Kidney epithelial cell (primary cell): ENCODE data around the gene CAMSAP2. TPM values are rescaled to one million over a fixed set of nuclear protein-coding genes. Genes with fewer than 3 reads are reported as not detected.

Experiments
- DNase-seq: peaks from one replicate; pipeline ENCODE4 v3.0.0-alpha.2; 2010; ENCODE audit warnings: low read depth
- H3K27me3 ChIP-seq: 2 replicates; pipeline ENCODE4 v1.6.0; 2011; ENCODE audit warnings: low read length; ENCODE audit not compliant: control insufficient read depth, insufficient read depth
- H3K36me3 ChIP-seq: 2 replicates; pipeline ENCODE4 v1.5.1; 2011; ENCODE audit warnings: low read length; ENCODE audit not compliant: control insufficient read depth, insufficient read depth
- H3K4me3 ChIP-seq: 2 replicates; pipeline ENCODE4 v1.5.1; 2011; ENCODE audit warnings: low read depth, mild to moderate bottlenecking, control low read depth, low read length
- total RNA-seq: library from RNA; depleted of rRNA; stranded (reverse); fragments of >200 nt; gene quantifications from 2 replicates; pipeline ENCODE4 v1.2.3, GENCODE V29; 2015
- TF ChIP-seq, protein P1 (sequence below): IDR thresholded peaks from 2 replicates; pipeline ENCODE4 v1.5.1; 2011; ENCODE audit warnings: mild to moderate bottlenecking, moderate library complexity, low read length, control low read depth, inconsistent platforms; ENCODE audit not compliant: insufficient read depth, poor library complexity, severe bottlenecking

Gene CAMSAP2, protein sequence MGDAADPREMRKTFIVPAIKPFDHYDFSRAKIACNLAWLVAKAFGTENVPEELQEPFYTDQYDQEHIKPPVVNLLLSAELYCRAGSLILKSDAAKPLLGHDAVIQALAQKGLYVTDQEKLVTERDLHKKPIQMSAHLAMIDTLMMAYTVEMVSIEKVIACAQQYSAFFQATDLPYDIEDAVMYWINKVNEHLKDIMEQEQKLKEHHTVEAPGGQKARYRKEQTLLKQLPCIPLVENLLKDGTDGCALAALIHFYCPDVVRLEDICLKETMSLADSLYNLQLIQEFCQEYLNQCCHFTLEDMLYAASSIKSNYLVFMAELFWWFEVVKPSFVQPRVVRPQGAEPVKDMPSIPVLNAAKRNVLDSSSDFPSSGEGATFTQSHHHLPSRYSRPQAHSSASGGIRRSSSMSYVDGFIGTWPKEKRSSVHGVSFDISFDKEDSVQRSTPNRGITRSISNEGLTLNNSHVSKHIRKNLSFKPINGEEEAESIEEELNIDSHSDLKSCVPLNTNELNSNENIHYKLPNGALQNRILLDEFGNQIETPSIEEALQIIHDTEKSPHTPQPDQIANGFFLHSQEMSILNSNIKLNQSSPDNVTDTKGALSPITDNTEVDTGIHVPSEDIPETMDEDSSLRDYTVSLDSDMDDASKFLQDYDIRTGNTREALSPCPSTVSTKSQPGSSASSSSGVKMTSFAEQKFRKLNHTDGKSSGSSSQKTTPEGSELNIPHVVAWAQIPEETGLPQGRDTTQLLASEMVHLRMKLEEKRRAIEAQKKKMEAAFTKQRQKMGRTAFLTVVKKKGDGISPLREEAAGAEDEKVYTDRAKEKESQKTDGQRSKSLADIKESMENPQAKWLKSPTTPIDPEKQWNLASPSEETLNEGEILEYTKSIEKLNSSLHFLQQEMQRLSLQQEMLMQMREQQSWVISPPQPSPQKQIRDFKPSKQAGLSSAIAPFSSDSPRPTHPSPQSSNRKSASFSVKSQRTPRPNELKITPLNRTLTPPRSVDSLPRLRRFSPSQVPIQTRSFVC (N-terminal part only)
- 31.9 TPM in 2 replicates for total RNA-seq

DNA sequence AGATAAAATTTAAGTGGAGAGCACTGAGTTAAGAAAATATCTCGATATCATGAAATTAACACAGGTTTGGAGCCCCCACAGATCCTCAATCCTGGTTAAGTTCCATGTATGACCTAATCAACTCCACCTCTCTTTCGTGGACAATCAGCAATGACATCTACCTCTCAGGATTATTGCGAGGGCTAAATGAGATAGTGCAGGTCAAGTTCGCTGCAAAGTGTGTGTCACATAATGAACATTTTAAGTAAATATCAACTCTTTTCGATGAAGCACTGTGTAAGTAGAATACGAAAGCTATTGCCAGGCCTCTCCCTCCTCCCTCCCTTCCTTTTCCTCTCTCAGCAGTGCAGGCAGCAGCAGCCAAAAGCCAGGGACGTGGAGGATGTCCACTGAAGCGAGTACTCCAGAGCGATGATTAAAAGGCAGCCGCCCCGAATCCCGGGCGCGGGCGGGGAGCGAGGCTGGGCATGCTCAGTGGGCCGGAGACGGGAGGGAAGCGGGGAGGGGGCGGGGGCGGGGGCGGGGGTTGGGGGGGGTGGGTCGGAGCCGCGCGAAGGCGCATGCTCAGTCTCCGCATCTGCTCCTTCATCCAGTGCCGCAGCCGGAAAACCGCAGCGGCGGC is at the start of gene CAMSAP2:
TSS of gene CAMSAP2 (plus strand) at position 567 of the 622 bp plus-strand sequence. CDS start 935 bp downstream, outside the sequence.
- Histone ChIP-seq H3K36me3 (no peaks in the 10 kb centered on the region), H3K27me3 (no peaks in the 10 kb centered on the region), H3K4me3 (peak within 1 kb of the TSS; percentile 100)
- DNase-seq, result peak; percentile 75
- TF ChIP-seq, protein P1, sequence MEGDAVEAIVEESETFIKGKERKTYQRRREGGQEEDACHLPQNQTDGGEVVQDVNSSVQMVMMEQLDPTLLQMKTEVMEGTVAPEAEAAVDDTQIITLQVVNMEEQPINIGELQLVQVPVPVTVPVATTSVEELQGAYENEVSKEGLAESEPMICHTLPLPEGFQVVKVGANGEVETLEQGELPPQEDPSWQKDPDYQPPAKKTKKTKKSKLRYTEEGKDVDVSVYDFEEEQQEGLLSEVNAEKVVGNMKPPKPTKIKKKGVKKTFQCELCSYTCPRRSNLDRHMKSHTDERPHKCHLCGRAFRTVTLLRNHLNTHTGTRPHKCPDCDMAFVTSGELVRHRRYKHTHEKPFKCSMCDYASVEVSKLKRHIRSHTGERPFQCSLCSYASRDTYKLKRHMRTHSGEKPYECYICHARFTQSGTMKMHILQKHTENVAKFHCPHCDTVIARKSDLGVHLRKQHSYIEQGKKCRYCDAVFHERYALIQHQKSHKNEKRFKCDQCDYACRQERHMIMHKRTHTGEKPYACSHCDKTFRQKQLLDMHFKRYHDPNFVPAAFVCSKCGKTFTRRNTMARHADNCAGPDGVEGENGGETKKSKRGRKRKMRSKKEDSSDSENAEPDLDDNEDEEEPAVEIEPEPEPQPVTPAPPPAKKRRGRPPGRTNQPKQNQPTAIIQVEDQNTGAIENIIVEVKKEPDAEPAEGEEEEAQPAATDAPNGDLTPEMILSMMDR, result no peak

DNA sequence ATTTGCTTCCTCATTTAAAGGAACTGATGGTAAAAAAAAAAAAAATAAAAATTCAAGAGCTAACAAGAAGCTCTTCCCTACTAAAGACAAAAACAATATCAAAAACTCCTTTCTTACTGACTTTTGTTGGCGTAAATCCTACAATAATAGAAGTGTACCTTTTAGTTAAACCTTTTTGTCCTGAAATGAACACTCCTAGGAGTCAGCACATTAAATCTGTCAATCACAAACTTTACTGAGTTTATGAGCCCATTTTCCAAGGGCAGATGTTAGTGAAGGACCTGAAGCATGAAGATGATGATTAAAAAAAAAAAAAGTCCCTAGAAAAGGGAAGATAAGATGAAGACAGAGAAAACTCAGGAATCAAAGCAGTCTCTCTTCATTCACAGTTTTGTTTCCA is 46.4 kb upstream of the CAMSAP2 start:
- H3K36me3 ChIP-seq, result no peaks in the 10 kb centered on the region
- TF ChIP-seq, protein P1, result no peak
- no peak for DNase-seq
- H3K27me3 ChIP-seq, result no peaks in the 10 kb centered on the region
- H3K4me3 ChIP-seq, result no peak overlapping the region

DNA sequence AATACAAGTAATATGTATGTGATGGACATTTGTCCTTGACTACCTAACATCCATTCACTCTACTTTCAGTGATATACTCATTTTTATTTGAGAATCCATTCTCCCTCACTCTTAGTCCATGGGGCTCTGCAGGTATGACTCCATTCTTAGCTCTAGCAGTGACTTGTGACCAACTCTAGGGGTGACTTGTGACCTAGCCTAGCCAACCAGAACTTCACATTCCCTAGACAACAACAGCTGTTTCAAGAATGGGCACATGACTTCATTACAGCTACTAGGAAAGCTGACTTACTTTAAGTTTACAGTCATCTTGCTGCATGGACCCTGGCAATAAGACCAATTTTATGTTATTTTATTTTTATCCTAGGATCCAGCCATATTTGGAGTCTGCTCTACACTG is 45.4 kb upstream of the CAMSAP2 start:
- no peaks in the 10 kb centered on the region for H3K36me3 ChIP-seq
- H3K27me3 ChIP-seq, result no peaks in the 10 kb centered on the region
- TF ChIP-seq, protein P1, result no peak
- DNase-seq, result no peak
- H3K4me3 ChIP-seq, result no peak overlapping the region

DNA sequence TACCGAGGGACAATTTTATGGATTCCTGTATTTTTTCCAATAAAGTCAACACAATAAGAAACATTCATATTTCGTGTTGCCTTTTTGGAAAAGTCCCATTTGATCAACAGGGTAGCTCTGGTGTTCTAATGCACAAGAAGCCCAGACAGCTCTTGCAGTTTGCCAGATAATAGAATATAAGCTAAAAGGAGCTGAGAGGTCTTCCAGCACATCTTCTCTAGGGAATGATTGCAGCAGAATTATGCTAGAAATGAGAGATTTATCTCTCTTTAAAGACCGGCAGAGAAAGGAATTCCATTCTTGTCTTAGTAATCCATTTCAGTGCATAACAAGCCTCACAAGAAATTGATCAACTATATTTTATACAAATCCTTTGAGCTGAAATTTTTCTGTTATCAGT is 44.0 kb upstream of the CAMSAP2 start:
- Histone ChIP-seq H3K36me3 (no peaks in the 10 kb centered on the region), H3K4me3 (no peak overlapping the region), H3K27me3 (no peaks in the 10 kb centered on the region)
- TF ChIP-seq, protein P1, result no peak
- no peak for DNase-seq

DNA sequence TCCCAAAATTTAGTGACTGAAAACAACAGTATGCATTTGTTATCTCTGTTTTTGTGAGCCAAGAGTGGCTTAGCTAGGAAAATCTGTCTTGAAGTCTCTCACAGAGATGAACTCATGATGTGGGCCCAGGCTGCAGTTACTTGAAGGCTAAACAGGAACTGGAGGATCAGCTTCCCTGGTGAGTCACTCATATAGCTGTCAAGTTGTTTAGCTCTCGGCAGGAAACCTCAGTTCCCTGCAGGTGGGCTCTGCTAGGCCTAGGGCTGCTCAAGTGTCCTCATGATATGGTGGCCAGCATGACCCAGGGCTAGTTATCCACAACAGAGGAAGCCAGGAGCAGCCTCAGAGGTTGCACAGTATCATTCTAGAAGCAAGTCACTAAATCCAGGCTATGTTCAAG is 38.8 kb upstream of the CAMSAP2 start:
- Histone ChIP-seq H3K4me3 (no peak overlapping the region), H3K27me3 (no peaks in the 10 kb centered on the region), H3K36me3 (no peaks in the 10 kb centered on the region)
- TF ChIP-seq, protein P1, result no peak
- peak; percentile 29 for DNase-seq
